Gastrocnemius medialis (tissue), 4 donors: Measurements from ENCODE around the gene OCIAD1. TPM values are rescaled to one million over a fixed set of nuclear protein-coding genes. Genes with fewer than 3 reads are reported as not detected.
"Not testable (repeated sequence)": the region's sequence is repeated elsewhere in the genome, so short reads cannot be mapped to it uniquely, and the experiment has no call there.

ENCODE experiments used
- ATAC-seq, 2 donors: fragments of 150-250 bp; one replicate each; pipeline ENCODE4 v1.9.1; 2016
- DNase-seq, 2 donors: peaks; one replicate each; pipeline ENCODE4 v3.0.0-alpha.2; 2019
- H3K27ac ChIP-seq, 4 donors: fragments of 200-600 bp; sonication (generic); 1 replicate in 1 of 4; 2 replicates in 3 of 4; pipeline ENCODE4 v1.5.1; 2016 to 2018; ENCODE audit warnings: mild to moderate bottlenecking in 2 of 4, moderate library complexity in 1 of 4
- H3K27me3 ChIP-seq, 3 donors: fragments of 200-600 bp; sonication (generic) in 2 of 3; 1 replicate in 1 of 3; 2 replicates in 2 of 3; pipeline versions ENCODE4 v1.5.1 to v1.6.0; 2016 to 2019; ENCODE audit warnings: mild to moderate bottlenecking in 1 of 3, moderate library complexity in 1 of 3
- H3K36me3 ChIP-seq, 2 donors: fragments of 200-600 bp; sonication (generic) in 1 of 2; one replicate each; pipeline ENCODE4 v1.5.1; 2017 to 2018
- H3K4me1 ChIP-seq, 2 donors: fragments of 200-600 bp; sonication (generic) in 1 of 2; one replicate each; pipeline ENCODE4 v1.5.1; 2016 to 2017; ENCODE audit warnings: mild to moderate bottlenecking in 2 of 2
- H3K4me3 ChIP-seq, 4 donors: fragments of 200-600 bp; sonication (generic) in 3 of 4; 1 replicate in 1 of 4; 2 replicates in 3 of 4; pipeline ENCODE4 v1.5.1; 2016 to 2019; ENCODE audit warnings: mild to moderate bottlenecking in 2 of 4
- H3K9me3 ChIP-seq, 3 donors: fragments of 200-600 bp; sonication (generic) in 2 of 3; 1 replicate in 1 of 3; 2 replicates in 2 of 3; pipeline ENCODE4 v1.5.1; 2016 to 2019
- POLR2A ChIP-seq, 2 donors: fragments of 450-650 bp; IDR thresholded peaks; one replicate each; pipeline ENCODE4 v1.6.1; 2017; ENCODE audit warnings: antibody characterized with exemption in 2 of 2, mild to moderate bottlenecking in 2 of 2, moderate library complexity in 2 of 2
- in situ Hi-C, 4 donors: fragments of 200-750 bp; cut with MboI; loops; one replicate each; pipeline versions ENCODE4 v1.15.0 to v1.8.0; 2017; ENCODE audit warnings: low sequenced_read_pairs in 4 of 4
- intact Hi-C: fragments of 100-400 bp; cut with DNase I; formaldehyde crosslinking; loops from one replicate; pipeline ENCODE4 v1.15.1; 2023; ENCODE audit warnings: low total_unique reads
- total RNA-seq, 4 donors: library from RNA; depleted of rRNA; stranded (reverse); fragments of >200 nt; gene quantifications; one replicate each; pipeline versions ENCODE4 v1.1.0 to v1.2.3, GENCODE V29; 2016
- TF ChIP-seq, protein P1 (sequence below), 5 experiments: fragments of 450-650 bp in 3 of 5; fragments of 200-600 bp in 2 of 5; sonication (generic) in 2 of 5; IDR thresholded peaks in 4 of 5; conservative IDR thresholded peaks in 1 of 5; 1 replicate in 4 of 5; 2 replicates in 1 of 5; pipeline ENCODE4 v1.5.1; 2016 to 2019; ENCODE audit warnings: antibody characterized with exemption in 5 of 5, mild to moderate bottlenecking in 3 of 5, moderate library complexity in 3 of 5

Gene OCIAD1
- total RNA-seq, 4 donors from 2014 or later, result 84.4 to 157 (median 126) TPM

DNA sequence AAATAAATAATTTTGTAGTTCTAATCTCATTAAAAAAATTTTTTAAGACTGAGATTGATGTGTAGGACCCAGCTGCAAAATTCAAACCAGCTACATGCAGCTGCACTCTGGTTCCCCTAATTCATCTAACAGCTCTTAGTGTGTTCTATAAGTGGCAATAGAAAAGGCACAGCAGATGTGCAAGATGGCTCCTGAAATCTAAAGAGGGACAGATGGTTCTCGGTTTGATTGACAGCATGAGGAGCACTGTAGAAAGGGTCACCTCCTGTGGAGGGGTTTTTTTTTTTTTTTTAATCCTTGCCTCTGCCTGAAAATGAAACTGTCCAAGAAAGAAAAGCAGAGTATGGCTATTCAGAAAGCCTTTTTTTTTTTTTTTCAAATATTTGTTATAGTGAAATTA lies 16.9 kb upstream of the OCIAD1 start:
- no peaks in the 10 kb centered on the region for H3K4me1 ChIP-seq
- TF ChIP-seq, protein P1, sequence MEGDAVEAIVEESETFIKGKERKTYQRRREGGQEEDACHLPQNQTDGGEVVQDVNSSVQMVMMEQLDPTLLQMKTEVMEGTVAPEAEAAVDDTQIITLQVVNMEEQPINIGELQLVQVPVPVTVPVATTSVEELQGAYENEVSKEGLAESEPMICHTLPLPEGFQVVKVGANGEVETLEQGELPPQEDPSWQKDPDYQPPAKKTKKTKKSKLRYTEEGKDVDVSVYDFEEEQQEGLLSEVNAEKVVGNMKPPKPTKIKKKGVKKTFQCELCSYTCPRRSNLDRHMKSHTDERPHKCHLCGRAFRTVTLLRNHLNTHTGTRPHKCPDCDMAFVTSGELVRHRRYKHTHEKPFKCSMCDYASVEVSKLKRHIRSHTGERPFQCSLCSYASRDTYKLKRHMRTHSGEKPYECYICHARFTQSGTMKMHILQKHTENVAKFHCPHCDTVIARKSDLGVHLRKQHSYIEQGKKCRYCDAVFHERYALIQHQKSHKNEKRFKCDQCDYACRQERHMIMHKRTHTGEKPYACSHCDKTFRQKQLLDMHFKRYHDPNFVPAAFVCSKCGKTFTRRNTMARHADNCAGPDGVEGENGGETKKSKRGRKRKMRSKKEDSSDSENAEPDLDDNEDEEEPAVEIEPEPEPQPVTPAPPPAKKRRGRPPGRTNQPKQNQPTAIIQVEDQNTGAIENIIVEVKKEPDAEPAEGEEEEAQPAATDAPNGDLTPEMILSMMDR (IDR thresholded peaks at IDR 0.05 in 4 of 5, conservative IDR thresholded peaks at IDR 0.05 in 1 of 5), result no peak
- no peak for TF ChIP-seq POLR2A (IDR thresholded peaks at IDR 0.05)

DNA sequence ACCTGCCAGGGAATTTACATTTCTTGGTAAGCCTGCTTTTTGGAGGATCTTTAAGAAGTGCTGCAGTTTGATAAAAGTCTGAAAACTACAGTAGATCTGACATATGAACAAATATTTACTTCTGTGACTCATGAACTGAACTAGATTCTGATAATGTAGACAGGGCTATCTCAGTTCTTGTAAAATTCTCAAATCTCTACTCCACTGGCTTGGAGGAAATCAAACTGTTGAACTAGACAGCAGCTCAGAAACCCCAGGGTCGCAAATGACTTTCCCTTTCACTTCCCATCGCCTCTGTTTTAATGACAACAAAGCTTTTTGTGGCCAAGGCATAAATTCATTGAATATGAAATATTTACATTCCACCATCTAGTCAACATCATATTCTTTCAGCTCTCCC lies 15.4 kb upstream of the OCIAD1 start:
- DNase-seq (no peak), ATAC-seq (no peak)
- no peak overlapping the region for H3K4me3 ChIP-seq
- intact Hi-C loops, result no loop called here
- no peaks in the 10 kb centered on the region for H3K4me1 ChIP-seq
- H3K36me3 ChIP-seq, result no peaks in the 10 kb centered on the region
- peaks cover 0 to 3% (median 0%) of the 10 kb centered on the region in 3 donors for H3K27me3 ChIP-seq
- no peaks in the 10 kb centered on the region for H3K9me3 ChIP-seq
- no peak overlapping the region for H3K27ac ChIP-seq
- in situ Hi-C loops, result no loop called here
- TF ChIP-seq POLR2A (IDR thresholded peaks at IDR 0.05), result no peak
- TF ChIP-seq, protein P1 (IDR thresholded peaks at IDR 0.05 in 4 of 5, conservative IDR thresholded peaks at IDR 0.05 in 1 of 5), result no peak

More for the DNA sequence above, 16.9 kb upstream of the OCIAD1 start:
- Histone ChIP-seq H3K9me3 (no peaks in the 10 kb centered on the region), H3K36me3 (no peaks in the 10 kb centered on the region), H3K27me3 (peaks cover 0 to 3% (median 0%) of the 10 kb centered on the region in 3 donors), H3K4me3 (no peak overlapping the region), H3K27ac (no peak overlapping the region)
- in situ Hi-C loops (no loop called here), intact Hi-C loops (no loop called here)
- no peak for ATAC-seq
- no peak for DNase-seq

DNA sequence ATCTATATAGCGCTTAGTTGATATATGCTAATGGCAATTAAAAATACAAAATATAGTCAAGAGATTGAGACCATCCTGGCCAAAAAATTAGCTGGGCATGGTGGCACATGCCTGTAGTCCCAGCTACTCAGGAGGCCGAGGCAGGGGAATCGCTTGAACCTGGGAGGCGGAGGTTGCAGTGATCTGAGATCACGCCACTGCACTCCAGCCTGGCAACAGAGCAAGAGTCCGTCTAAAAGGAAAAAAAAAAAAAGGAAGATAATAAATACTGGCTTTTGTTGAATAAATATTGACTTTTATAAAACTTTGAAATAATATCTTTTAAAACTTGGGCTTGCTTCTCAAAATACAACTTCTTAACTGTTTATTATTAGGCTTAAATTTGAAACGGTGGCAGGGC lies 14.6 kb upstream of the OCIAD1 start:
- intact Hi-C loops, ATAC-seq, H3K9me3 ChIP-seq, H3K4me1 ChIP-seq, DNase-seq, in situ Hi-C loops, H3K27ac ChIP-seq, H3K27me3 ChIP-seq, H3K36me3 ChIP-seq, H3K4me3 ChIP-seq: not testable (repeated sequence)

DNA sequence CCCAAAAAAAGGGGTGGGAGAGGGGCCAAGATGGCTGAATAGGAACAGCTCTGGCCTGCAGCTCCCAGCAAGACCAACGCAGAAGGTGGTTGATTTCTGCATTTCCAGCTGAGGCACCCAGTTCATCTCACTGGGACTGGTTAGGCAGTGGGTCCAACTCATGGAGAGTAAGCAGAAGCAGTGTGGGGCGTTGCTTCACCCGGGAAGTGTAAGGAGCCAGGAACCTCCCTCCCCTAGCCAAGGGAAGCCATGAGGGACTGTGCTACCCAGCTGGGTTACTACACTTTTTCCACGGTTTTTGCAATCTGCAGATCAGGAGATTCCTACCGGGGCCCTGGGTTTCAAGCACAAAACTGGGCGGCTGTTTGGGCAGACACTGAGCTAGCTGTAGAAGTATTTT lies 13.9 kb upstream of the OCIAD1 start:
- H3K9me3 ChIP-seq, result no peaks in the 10 kb centered on the region
- intact Hi-C loops, result no loop called here

DNA sequence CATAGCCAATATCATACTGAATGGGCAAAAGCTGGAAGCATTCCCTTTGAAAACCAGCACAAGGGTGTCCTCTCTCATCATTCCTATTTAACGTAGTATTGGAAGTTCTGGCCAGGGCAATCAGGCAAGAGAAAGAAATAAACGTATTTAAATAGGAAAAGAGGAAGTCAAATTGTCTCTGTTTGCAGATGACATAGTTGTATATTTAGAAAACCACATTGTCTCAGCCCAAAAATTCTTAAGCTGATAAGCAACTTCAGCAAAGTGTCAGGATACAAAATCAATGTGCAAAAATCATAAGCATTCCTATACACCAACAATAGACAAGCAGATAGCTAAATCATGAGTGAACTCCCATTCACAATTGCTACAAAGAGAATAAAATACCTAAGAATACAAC lies 9.5 kb upstream of the OCIAD1 start:
- not testable (repeated sequence) for DNase-seq

More for the DNA sequence above, 13.9 kb upstream of the OCIAD1 start:
- in situ Hi-C loops, result no loop called here
- no peaks in the 10 kb centered on the region for H3K4me1 ChIP-seq
- no peak overlapping the region for H3K27ac ChIP-seq
- H3K36me3 ChIP-seq, result no peaks in the 10 kb centered on the region
- DNase-seq (no peak), ATAC-seq (no peak)
- H3K4me3 ChIP-seq, result no peak overlapping the region
- TF ChIP-seq, protein P1 (IDR thresholded peaks at IDR 0.05 in 4 of 5, conservative IDR thresholded peaks at IDR 0.05 in 1 of 5), result no peak
- TF ChIP-seq POLR2A (IDR thresholded peaks at IDR 0.05), result no peak
- H3K27me3 ChIP-seq, result peaks cover 0 to 3% (median 0%) of the 10 kb centered on the region in 3 donors

DNA sequence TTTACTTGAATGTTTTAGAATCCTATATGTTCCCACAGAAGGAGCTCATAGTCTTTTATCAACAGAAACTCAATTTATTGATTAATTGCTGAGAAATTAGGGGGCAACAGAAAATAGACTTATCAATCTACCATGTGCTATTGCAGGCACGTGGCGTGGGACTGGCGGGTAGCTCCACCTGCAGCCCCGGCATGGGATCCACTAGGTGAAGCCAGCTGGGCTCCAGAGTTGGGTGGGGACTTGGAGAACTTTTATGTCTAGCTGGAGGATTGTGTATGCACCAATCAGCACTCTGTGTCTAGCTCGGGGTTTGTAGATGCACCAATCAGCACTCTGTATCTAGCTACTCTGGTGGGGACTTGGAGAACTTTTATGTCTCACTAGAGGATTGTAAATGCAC lies 3.3 kb upstream of the OCIAD1 start:
- in situ Hi-C loops, result loop anchor here in 1 of 4 donors (25.0 kb wide), 1 partner anchor 490 kb away; the partner anchor contains the start of gene SLAIN2
- ATAC-seq, result no peak
- Histone ChIP-seq H3K27me3 (no peaks in the 10 kb centered on the region), H3K36me3 (no peaks in the 10 kb centered on the region), H3K4me3 (no peak overlapping the region), H3K4me1 (peaks cover 8 to 9% of the 10 kb centered on the region in 2 donors), H3K27ac (no peak overlapping the region), H3K9me3 (no peaks in the 10 kb centered on the region)
- intact Hi-C loops, result no loop called here
- no peak for TF ChIP-seq POLR2A (IDR thresholded peaks at IDR 0.05)
- TF ChIP-seq, protein P1 (IDR thresholded peaks at IDR 0.05 in 4 of 5, conservative IDR thresholded peaks at IDR 0.05 in 1 of 5), result no peak
- DNase-seq, result no peak

More for the DNA sequence above, 9.5 kb upstream of the OCIAD1 start:
- H3K4me1 ChIP-seq, H3K9me3 ChIP-seq, ATAC-seq, intact Hi-C loops, H3K36me3 ChIP-seq, H3K4me3 ChIP-seq, in situ Hi-C loops, H3K27ac ChIP-seq, H3K27me3 ChIP-seq: not testable (repeated sequence)
